ENCODE data around the gene RPS29.

Gene RPS29

DNA sequence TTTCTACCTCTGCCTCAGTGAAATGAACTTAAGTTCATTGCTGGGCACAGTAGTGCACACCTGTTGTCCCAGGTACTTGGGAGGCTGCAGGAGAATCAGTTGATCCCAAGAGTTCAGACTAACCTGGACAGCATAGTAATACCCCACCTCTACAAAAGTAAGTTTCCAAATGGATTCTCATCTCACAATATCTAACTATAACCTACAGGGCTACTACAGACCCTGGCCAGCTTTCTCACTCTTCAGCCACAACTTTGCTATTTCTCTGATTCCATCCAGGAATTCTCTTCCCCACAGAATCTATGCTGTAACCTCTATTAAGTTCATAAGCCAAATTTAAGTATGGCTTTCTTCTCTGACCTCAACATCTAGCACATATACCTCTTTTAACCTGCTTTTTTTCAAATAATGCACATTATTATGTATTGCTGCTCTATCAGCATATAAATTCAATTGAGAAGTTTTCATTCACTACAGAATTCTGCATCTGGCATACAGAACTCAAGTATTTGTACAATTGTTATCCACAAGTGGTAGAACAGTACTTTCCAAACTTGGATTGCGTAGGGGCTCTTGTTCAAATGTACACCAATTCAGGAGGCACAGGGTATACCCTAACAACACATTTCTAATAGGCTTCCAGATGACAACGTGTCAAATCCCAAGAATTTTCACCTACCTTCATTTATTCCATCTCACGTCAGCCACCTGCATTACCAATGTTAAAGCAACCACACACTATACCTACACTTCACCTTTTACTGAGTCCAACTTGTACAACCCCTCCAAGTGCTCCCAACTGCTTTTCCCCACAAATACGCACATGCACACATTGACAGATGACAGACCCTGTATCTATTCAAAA, 3.8 kb downstream of the RPS29 start:
- Mint-ChIP-seq H3K36me3 (peaks cover 90% of the 10 kb centered on the region), H3K4me3 (peak overlapping the region; percentile 94), H3K4me1 (peaks cover 61% of the 10 kb centered on the region), H3K27ac (peak overlapping the region; percentile 13), H3K9me3 (no peaks in the 10 kb centered on the region)
- no peak for DNase-seq (ENCODE audit: low spot score in 2 of 2)
- ATAC-seq = no peak

- ATAC-seq (no peak), DNase-seq (ENCODE audit: low spot score in 2 of 2) (peak in 1 of 2 donors; percentile 45)
- H3K4me3 Mint-ChIP-seq = peak overlapping the region; percentile 94
- peak overlapping the region; percentile 13 for H3K27ac Mint-ChIP-seq
- H3K4me1 Mint-ChIP-seq = peaks cover 66% of the 10 kb centered on the region
- H3K36me3 Mint-ChIP-seq = peaks cover 90% of the 10 kb centered on the region
- no peaks in the 10 kb centered on the region for H3K9me3 Mint-ChIP-seq
Observed at GRCh38 chr14:49581209-49582112, 4.7 kb downstream of the RPS29 start.

DNA sequence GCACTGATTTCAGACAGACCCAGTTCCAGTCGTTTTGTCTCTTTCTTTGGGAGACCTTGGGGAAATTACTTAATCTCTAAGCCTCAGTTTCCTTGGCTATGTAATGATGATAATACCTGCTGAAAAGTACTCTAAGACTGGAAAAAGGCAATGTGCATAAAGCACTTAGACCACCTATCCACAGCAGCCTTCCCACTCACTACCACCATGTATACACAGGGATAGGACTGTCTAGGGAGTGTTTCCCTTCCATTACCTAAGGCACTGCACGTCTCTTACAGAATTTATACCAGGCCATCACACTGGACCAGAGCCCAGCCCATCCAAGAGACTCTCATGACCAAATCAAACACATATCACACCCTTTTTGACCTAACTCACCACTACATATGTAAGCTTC, 6.3 kb downstream of the RPS29 start:
- H3K36me3 Mint-ChIP-seq = peaks cover 90% of the 10 kb centered on the region
- no peak for DNase-seq (ENCODE audit: low spot score in 2 of 2)
- peaks cover 59% of the 10 kb centered on the region for H3K4me1 Mint-ChIP-seq
- H3K9me3 Mint-ChIP-seq = no peaks in the 10 kb centered on the region
- ATAC-seq = no peak
- H3K27ac Mint-ChIP-seq = no peak overlapping the region
- no peak overlapping the region for H3K4me3 Mint-ChIP-seq

DNA sequence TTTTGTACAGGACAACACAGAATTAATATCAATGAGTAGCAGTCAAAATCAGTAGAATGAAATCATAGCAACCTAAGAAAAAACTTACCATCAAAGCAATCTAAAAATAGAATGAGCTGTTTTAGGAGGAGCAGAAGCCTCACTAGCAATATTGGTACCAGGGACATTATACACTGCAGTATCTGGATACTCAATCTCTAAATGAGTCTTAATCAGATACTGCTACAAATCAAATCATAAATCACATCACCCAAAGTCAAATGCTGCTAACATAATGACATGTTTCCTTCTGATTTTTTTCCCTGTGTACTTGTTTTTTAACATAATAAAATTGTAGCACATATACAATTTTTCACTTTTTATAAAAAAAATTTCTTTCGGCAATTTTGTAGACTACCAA, 8.0 kb downstream of the RPS29 start:
- peaks cover 46% of the 10 kb centered on the region for H3K4me1 Mint-ChIP-seq
- ATAC-seq = peak; percentile 51
- H3K36me3 Mint-ChIP-seq = peaks cover 90% of the 10 kb centered on the region
- H3K9me3 Mint-ChIP-seq = no peaks in the 10 kb centered on the region
- no peak for DNase-seq (ENCODE audit: low spot score in 2 of 2)
- no peak overlapping the region for H3K4me3 Mint-ChIP-seq
- H3K27ac Mint-ChIP-seq = no peak overlapping the region

DNA sequence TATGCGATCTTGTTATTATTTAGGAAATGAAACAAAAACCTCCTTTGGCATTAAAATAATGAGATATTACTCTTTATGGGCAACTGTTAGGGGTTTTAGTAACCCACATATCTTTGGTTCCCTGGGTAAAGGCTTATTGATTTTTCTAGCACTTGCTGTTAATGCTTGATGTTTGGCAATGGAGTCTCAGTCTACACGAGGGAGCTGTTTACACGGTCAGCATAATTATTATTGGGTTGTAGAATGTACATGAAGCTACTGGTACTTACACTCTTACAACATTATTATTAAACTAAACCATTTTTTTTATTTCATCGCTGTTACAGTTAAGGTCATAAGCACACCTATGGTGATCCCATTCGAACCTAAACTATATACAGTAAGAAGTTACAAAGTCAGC, 12.1 kb downstream of the RPS29 start:
- Mint-ChIP-seq H3K9me3 (no peaks in the 10 kb centered on the region), H3K36me3 (peaks cover 64% of the 10 kb centered on the region), H3K4me1 (peaks cover 12% of the 10 kb centered on the region), H3K4me3 (no peak overlapping the region), H3K27ac (no peak overlapping the region)
- ATAC-seq (no peak), DNase-seq (ENCODE audit: low spot score in 2 of 2) (no peak)

DNA sequence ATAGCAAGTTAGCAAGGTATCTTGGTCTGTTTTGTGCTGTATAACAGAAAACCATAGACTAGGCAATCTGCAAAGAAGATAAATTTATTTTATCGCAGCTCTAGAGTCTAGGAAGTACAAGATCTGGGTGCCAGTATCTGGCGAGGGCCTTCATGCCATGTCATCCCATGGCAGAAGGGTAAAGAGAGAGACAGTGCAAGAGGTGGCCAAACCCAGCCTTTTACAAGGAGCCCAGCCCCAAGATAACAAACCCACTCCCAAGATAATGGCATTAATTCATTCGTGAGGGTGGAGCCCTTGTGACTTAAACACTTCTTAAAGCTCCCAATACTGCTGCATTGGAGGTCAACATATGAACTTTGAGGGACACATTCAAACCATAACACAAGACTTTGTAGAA, 16.9 kb downstream of the RPS29 start:
- H3K36me3 Mint-ChIP-seq = peaks cover 17% of the 10 kb centered on the region
- no peaks in the 10 kb centered on the region for H3K9me3 Mint-ChIP-seq
- no peak for ATAC-seq
- DNase-seq (ENCODE audit: low spot score in 2 of 2) = no peak
- no peak overlapping the region for H3K4me3 Mint-ChIP-seq
- H3K4me1 Mint-ChIP-seq = no peaks in the 10 kb centered on the region
- no peak overlapping the region for H3K27ac Mint-ChIP-seq

DNA sequence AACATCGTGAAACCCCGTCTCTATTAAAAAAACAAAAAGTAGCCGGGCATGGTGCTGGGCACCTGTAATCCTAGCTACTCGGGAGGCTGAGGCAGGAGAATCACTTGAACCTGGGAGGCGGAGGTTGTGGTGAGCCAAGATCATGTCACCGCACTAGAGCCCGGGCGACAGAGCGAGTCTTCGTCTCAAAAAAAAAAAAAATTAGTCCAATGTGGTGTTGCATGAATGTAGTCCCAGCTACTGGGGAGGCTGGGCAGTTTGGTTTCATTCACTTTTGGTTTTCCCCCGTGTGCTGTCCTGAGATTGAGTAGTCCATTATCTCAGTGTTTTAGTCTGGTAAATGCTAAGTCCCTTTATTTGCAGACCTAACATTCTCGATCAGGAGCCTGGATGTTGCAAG, 19.5 kb downstream of the RPS29 start:
- no peak for ATAC-seq

DNA sequence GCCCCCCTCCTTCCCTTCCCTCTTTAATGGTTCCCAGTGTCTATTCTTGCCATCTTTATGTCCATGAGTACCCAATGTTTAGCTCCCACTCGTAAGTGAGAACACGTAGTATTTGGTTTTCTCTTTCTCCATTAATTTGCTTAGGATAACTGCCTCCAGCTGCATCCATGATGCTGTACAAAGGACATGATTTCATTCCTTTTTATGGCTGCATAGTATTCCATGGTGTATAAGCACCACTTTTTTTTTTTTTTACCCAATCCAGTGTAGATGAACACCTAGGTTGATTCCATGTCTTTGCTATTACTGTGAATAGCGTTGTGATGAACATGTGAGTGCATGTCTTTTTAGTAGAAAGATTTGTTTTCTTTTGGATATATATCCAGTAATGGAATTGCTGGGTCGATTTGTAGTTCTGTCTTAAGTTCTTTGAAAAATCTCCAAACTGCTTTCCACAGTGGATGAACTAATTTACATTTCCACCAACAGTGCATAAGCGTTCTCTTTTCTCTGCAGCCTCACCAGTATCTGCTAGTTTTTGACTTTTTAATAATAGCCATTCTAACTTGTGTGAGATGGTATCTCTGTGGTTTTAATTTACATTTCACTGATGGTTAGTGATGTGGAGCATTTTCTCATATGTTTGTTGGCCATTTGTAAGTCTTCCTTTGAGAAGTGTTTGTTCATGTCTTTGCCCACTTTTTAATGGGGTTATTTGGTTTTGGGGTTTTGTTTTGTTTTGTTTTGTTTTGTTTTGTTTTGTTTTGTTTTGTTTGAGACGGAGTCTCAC, 26.0 kb downstream of the RPS29 start:
- no peaks in the 10 kb centered on the region for H3K4me1 Mint-ChIP-seq
- H3K9me3 Mint-ChIP-seq = no peaks in the 10 kb centered on the region
- H3K27ac Mint-ChIP-seq = no peak overlapping the region
- ATAC-seq (no peak), DNase-seq (ENCODE audit: low spot score in 2 of 2) (no peak)
- H3K4me3 Mint-ChIP-seq = no peak overlapping the region
- no peaks in the 10 kb centered on the region for H3K36me3 Mint-ChIP-seq

More for the DNA sequence above, 19.5 kb downstream of the RPS29 start:
- no peaks in the 10 kb centered on the region for H3K9me3 Mint-ChIP-seq
- no peaks in the 10 kb centered on the region for H3K4me1 Mint-ChIP-seq
- no peak overlapping the region for H3K4me3 Mint-ChIP-seq
- no peaks in the 10 kb centered on the region for H3K36me3 Mint-ChIP-seq
- DNase-seq (ENCODE audit: low spot score in 2 of 2) = no peak
- H3K27ac Mint-ChIP-seq = no peak overlapping the region

DNA sequence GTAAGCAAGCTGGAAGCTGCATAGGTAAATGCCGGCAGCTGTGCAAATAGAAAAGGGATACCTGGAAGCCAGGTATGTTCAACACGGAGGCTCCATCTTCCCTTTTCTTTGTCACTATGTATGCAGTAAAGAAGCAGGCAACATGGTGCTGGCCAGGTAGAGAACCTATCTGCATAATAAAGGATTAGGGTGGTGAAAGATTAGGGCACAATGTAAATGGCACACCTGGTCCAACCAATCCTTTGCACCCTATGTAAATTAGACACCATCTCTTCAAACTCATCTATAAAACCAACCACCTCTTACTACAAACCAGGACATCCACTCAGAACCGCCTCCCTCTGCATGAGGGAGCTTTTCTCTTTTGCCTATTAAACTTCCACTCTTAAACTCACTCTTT, 32.3 kb downstream of the RPS29 start:
- no peaks in the 10 kb centered on the region for H3K9me3 Mint-ChIP-seq
- no peak overlapping the region for H3K4me3 Mint-ChIP-seq
- H3K27ac Mint-ChIP-seq = no peak overlapping the region
- DNase-seq (ENCODE audit: low spot score in 2 of 2) (no peak), ATAC-seq (no peak)
- no peaks in the 10 kb centered on the region for H3K36me3 Mint-ChIP-seq
- H3K4me1 Mint-ChIP-seq = no peaks in the 10 kb centered on the region

DNA sequence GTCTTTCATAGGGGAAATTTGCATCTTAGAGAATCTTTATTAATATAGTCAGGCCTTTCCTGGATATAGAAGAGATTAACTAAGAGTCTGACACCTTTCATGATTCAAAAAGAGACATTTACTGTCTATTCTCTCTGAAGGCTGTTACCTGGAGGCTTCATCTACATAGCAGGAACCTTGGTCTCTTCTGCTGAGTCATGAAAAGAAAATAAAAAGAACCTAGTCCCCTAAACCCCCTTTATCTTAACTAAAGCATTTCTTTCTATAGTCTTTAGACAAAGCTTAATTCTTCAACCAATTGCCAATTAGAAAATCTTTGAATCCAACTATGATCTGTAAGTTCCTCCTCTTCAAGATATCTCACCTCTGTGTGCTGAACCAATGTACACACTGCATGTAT, 33.1 kb downstream of the RPS29 start:
- Mint-ChIP-seq H3K4me3 (no peak overlapping the region), H3K9me3 (no peaks in the 10 kb centered on the region), H3K4me1 (no peaks in the 10 kb centered on the region), H3K27ac (no peak overlapping the region), H3K36me3 (no peaks in the 10 kb centered on the region)
- ATAC-seq (no peak), DNase-seq (ENCODE audit: low spot score in 2 of 2) (no peak)

DNA sequence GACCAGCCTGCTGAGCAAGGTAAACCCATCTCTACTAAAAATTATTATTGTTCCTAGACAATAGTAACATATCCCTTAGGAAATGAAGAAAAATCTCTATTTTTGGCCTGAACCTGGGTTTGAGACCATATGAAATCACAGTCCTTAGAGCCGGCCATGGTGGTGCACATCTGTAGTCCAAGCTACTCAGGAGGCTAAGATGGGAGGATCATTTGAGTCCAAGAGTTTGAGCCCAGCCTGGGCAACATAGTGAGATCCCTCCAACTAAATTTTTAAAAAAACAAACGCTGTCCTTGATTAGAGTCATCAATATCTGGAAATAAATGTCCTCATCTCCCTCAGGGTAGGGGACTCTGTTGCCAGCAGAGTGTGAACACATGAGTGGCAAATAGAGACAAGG, 34.6 kb downstream of the RPS29 start:
- DNase-seq (ENCODE audit: low spot score in 2 of 2) (no peak), ATAC-seq (no peak)
- Mint-ChIP-seq H3K27ac (no peak overlapping the region), H3K4me3 (no peak overlapping the region), H3K4me1 (no peaks in the 10 kb centered on the region), H3K9me3 (no peaks in the 10 kb centered on the region), H3K36me3 (no peaks in the 10 kb centered on the region)

GRCh38 chr14:49550286-49551184, 35.6 kb downstream of the RPS29 start:
- no peak overlapping the region for H3K27ac Mint-ChIP-seq

DNA sequence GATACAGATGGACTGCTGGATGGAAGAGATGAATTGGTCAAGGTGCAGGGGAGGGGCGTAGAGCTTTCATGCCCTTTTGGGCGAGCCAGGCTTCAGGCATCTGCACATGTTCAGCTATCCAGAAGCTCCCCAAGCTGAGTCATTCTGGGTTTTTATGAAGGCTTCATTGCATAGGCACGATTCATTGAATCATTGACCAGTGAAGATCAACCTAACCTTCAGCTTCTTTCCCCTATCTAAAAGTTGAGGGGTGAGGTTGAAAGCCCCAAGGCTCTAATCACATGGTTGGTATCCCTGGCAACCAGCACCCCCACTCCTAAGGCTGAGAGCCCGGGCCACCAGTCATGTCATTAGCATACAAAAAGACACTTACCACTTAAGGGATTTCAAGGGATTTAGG, 36.3 kb downstream of the RPS29 start:
- Mint-ChIP-seq H3K4me3 (no peak overlapping the region), H3K36me3 (no peaks in the 10 kb centered on the region), H3K9me3 (no peaks in the 10 kb centered on the region), H3K4me1 (no peaks in the 10 kb centered on the region), H3K27ac (no peak overlapping the region)
- ATAC-seq (no peak), DNase-seq (ENCODE audit: low spot score in 2 of 2) (no peak)

More at GRCh38 chr14:49550286-49551184, 35.6 kb downstream of the RPS29 start:
- DNase-seq (ENCODE audit: low spot score in 2 of 2) (no peak), ATAC-seq (no peak)
- Mint-ChIP-seq H3K9me3 (no peaks in the 10 kb centered on the region), H3K36me3 (no peaks in the 10 kb centered on the region), H3K4me1 (no peaks in the 10 kb centered on the region), H3K4me3 (no peak overlapping the region)

GRCh38 chr14:49549446-49549845, 36.7 kb downstream of the RPS29 start:
- no peak for DNase-seq (ENCODE audit: low spot score in 2 of 2)
- no peak overlapping the region for H3K27ac Mint-ChIP-seq
- H3K9me3 Mint-ChIP-seq = no peaks in the 10 kb centered on the region
- H3K4me1 Mint-ChIP-seq = no peaks in the 10 kb centered on the region
- ATAC-seq = no peak
- no peak overlapping the region for H3K4me3 Mint-ChIP-seq
- no peaks in the 10 kb centered on the region for H3K36me3 Mint-ChIP-seq
